ENCODE data around the gene SGMS1.

SGMS1 gene

GRCh38 chr10:50343702-50344331, 279.9 kb downstream of the SGMS1 start:
- TF ChIP-seq SIN3A (IDR thresholded peaks at IDR 0.05; ENCODE audit: borderline replicate concordance, insufficient read depth, low read length), result no peak
- no peak for TF ChIP-seq FOXP2 (optimal IDR thresholded peaks at IDR 0.05; ENCODE audit: borderline replicate concordance, extremely low read depth, extremely low read length, insufficient read depth)
- TF ChIP-seq, protein P1, sequence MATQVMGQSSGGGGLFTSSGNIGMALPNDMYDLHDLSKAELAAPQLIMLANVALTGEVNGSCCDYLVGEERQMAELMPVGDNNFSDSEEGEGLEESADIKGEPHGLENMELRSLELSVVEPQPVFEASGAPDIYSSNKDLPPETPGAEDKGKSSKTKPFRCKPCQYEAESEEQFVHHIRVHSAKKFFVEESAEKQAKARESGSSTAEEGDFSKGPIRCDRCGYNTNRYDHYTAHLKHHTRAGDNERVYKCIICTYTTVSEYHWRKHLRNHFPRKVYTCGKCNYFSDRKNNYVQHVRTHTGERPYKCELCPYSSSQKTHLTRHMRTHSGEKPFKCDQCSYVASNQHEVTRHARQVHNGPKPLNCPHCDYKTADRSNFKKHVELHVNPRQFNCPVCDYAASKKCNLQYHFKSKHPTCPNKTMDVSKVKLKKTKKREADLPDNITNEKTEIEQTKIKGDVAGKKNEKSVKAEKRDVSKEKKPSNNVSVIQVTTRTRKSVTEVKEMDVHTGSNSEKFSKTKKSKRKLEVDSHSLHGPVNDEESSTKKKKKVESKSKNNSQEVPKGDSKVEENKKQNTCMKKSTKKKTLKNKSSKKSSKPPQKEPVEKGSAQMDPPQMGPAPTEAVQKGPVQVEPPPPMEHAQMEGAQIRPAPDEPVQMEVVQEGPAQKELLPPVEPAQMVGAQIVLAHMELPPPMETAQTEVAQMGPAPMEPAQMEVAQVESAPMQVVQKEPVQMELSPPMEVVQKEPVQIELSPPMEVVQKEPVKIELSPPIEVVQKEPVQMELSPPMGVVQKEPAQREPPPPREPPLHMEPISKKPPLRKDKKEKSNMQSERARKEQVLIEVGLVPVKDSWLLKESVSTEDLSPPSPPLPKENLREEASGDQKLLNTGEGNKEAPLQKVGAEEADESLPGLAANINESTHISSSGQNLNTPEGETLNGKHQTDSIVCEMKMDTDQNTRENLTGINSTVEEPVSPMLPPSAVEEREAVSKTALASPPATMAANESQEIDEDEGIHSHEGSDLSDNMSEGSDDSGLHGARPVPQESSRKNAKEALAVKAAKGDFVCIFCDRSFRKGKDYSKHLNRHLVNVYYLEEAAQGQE (IDR thresholded peaks at IDR 0.05; ENCODE audit: insufficient read depth in 1 of 2, low read depth in 2 of 2, low read length in 2 of 2), result no peak
- TF ChIP-seq TAF1 (IDR thresholded peaks at IDR 0.05; ENCODE audit: borderline replicate concordance, insufficient read depth, low read length), result no peak
- TF ChIP-seq POLR2AphosphoS5 (IDR thresholded peaks at IDR 0.05; ENCODE audit: low read depth, low read length), result no peak

GRCh38 chr10:50341987-50342386, 281.8 kb downstream of the SGMS1 start:
- TF ChIP-seq SIN3A (IDR thresholded peaks at IDR 0.05; ENCODE audit: borderline replicate concordance, insufficient read depth, low read length), result no peak
- TF ChIP-seq, protein P1 (IDR thresholded peaks at IDR 0.05; ENCODE audit: insufficient read depth in 1 of 2, low read depth in 2 of 2, low read length in 2 of 2), result no peak
- no peak for TF ChIP-seq TAF1 (IDR thresholded peaks at IDR 0.05; ENCODE audit: borderline replicate concordance, insufficient read depth, low read length)
- no peak for TF ChIP-seq POLR2AphosphoS5 (IDR thresholded peaks at IDR 0.05; ENCODE audit: low read depth, low read length)
- no peak for TF ChIP-seq FOXP2 (optimal IDR thresholded peaks at IDR 0.05; ENCODE audit: borderline replicate concordance, extremely low read depth, extremely low read length, insufficient read depth)

GRCh38 chr10:50336140-50336539, 287.6 kb downstream of the SGMS1 start:
- TF ChIP-seq, protein P1 (IDR thresholded peaks at IDR 0.05; ENCODE audit: insufficient read depth in 1 of 2, low read depth in 2 of 2, low read length in 2 of 2), result no peak
- TF ChIP-seq POLR2AphosphoS5 (IDR thresholded peaks at IDR 0.05; ENCODE audit: low read depth, low read length) (no peak), TAF1 (IDR thresholded peaks at IDR 0.05; ENCODE audit: borderline replicate concordance, insufficient read depth, low read length) (no peak), SIN3A (IDR thresholded peaks at IDR 0.05; ENCODE audit: borderline replicate concordance, insufficient read depth, low read length) (no peak), FOXP2 (optimal IDR thresholded peaks at IDR 0.05; ENCODE audit: borderline replicate concordance, extremely low read depth, extremely low read length, insufficient read depth) (no peak)

DNA sequence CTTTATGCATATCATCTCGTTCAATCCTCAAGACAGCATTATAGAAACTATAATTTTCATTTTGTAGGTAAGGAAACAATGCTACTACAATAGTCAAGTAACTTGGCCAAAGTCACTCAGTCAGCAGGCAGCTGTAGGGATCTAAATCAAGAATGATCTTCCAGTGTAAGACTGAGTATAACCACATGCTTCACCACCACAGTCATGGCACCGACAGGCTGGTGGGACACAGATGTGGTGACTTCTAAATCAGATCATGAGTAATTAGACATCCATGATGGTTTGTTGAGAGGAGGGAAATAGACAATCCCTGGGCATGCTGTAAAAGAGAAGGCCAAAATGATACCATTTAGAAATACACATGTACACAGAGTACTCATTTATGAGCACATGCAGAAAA, 288.4 kb downstream of the SGMS1 start:
- TF ChIP-seq, protein P1 (IDR thresholded peaks at IDR 0.05; ENCODE audit: insufficient read depth in 1 of 2, low read depth in 2 of 2, low read length in 2 of 2), result no peak
- TF ChIP-seq FOXP2 (optimal IDR thresholded peaks at IDR 0.05; ENCODE audit: borderline replicate concordance, extremely low read depth, extremely low read length, insufficient read depth) (no peak), TAF1 (IDR thresholded peaks at IDR 0.05; ENCODE audit: borderline replicate concordance, insufficient read depth, low read length) (no peak), POLR2AphosphoS5 (IDR thresholded peaks at IDR 0.05; ENCODE audit: low read depth, low read length) (no peak), SIN3A (IDR thresholded peaks at IDR 0.05; ENCODE audit: borderline replicate concordance, insufficient read depth, low read length) (no peak)
